Gastrocnemius medialis (tissue), 4 donors: ENCODE results near the gene APBB2. TPM values are rescaled to one million over a fixed set of nuclear protein-coding genes. Genes with fewer than 3 reads are reported as not detected.

Experiments used
- ATAC-seq, 2 donors: fragments of 150-250 bp; one replicate each; pipeline ENCODE4 v1.9.1; 2016
- DNase-seq, 2 donors: peaks; one replicate each; pipeline ENCODE4 v3.0.0-alpha.2; 2019
- H3K27ac ChIP-seq, 4 donors: fragments of 200-600 bp; sonication (generic); 1 replicate in 1 of 4; 2 replicates in 3 of 4; pipeline ENCODE4 v1.5.1; 2016 to 2018; ENCODE audit warnings: mild to moderate bottlenecking in 2 of 4, moderate library complexity in 1 of 4
- H3K27me3 ChIP-seq, 3 donors: fragments of 200-600 bp; sonication (generic) in 2 of 3; 1 replicate in 1 of 3; 2 replicates in 2 of 3; pipeline versions ENCODE4 v1.5.1 to v1.6.0; 2016 to 2019; ENCODE audit warnings: mild to moderate bottlenecking in 1 of 3, moderate library complexity in 1 of 3
- H3K36me3 ChIP-seq, 2 donors: fragments of 200-600 bp; sonication (generic) in 1 of 2; one replicate each; pipeline ENCODE4 v1.5.1; 2017 to 2018
- H3K4me1 ChIP-seq, 2 donors: fragments of 200-600 bp; sonication (generic) in 1 of 2; one replicate each; pipeline ENCODE4 v1.5.1; 2016 to 2017; ENCODE audit warnings: mild to moderate bottlenecking in 2 of 2
- H3K4me3 ChIP-seq, 4 donors: fragments of 200-600 bp; sonication (generic) in 3 of 4; 1 replicate in 1 of 4; 2 replicates in 3 of 4; pipeline ENCODE4 v1.5.1; 2016 to 2019; ENCODE audit warnings: mild to moderate bottlenecking in 2 of 4
- H3K9me3 ChIP-seq, 3 donors: fragments of 200-600 bp; sonication (generic) in 2 of 3; 1 replicate in 1 of 3; 2 replicates in 2 of 3; pipeline ENCODE4 v1.5.1; 2016 to 2019
- POLR2A ChIP-seq, 2 donors: fragments of 450-650 bp; IDR thresholded peaks; one replicate each; pipeline ENCODE4 v1.6.1; 2017; ENCODE audit warnings: antibody characterized with exemption in 2 of 2, mild to moderate bottlenecking in 2 of 2, moderate library complexity in 2 of 2
- in situ Hi-C, 4 donors: fragments of 200-750 bp; cut with MboI; loops; one replicate each; pipeline versions ENCODE4 v1.15.0 to v1.8.0; 2017; ENCODE audit warnings: low sequenced_read_pairs in 4 of 4
- intact Hi-C: fragments of 100-400 bp; cut with DNase I; formaldehyde crosslinking; loops from one replicate; pipeline ENCODE4 v1.15.1; 2023; ENCODE audit warnings: low total_unique reads
- total RNA-seq, 4 donors: library from RNA; depleted of rRNA; stranded (reverse); fragments of >200 nt; gene quantifications; one replicate each; pipeline versions ENCODE4 v1.1.0 to v1.2.3, GENCODE V29; 2016
- TF ChIP-seq, protein P1 (sequence below), 5 experiments: fragments of 450-650 bp in 3 of 5; fragments of 200-600 bp in 2 of 5; sonication (generic) in 2 of 5; IDR thresholded peaks in 4 of 5; conservative IDR thresholded peaks in 1 of 5; 1 replicate in 4 of 5; 2 replicates in 1 of 5; pipeline ENCODE4 v1.5.1; 2016 to 2019; ENCODE audit warnings: antibody characterized with exemption in 5 of 5, mild to moderate bottlenecking in 3 of 5, moderate library complexity in 3 of 5

Gene APBB2
- total RNA-seq, 4 donors from 2014 or later, result 14.3 to 20.5 (median 14.5) TPM

DNA sequence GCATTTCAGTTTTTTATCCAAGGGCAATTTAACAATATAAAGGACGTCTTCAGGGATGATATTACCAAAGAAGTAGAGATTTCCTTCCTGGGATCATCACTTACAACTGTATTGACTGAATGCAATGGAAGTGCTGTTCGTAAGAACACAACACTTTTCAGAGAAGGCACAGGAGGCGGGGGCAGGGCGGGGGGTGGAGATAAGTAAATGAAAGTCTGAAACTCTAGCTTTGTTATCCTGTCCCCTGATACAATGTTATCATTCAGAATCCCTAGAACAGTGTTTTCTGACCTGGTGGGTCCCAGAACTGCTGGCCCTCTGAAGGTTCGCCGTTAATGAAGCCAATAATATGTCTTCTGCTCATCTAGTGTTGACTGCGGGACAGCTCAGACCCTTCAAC is 340.0 kb downstream of the APBB2 start:
- DNase-seq, result no peak
- Histone ChIP-seq H3K27ac (no peak overlapping the region), H3K4me1 (no peaks in the 10 kb centered on the region), H3K9me3 (no peaks in the 10 kb centered on the region), H3K27me3 (no peaks in the 10 kb centered on the region), H3K36me3 (no peaks in the 10 kb centered on the region), H3K4me3 (no peak overlapping the region)
- ATAC-seq, result no peak
- TF ChIP-seq, protein P1, sequence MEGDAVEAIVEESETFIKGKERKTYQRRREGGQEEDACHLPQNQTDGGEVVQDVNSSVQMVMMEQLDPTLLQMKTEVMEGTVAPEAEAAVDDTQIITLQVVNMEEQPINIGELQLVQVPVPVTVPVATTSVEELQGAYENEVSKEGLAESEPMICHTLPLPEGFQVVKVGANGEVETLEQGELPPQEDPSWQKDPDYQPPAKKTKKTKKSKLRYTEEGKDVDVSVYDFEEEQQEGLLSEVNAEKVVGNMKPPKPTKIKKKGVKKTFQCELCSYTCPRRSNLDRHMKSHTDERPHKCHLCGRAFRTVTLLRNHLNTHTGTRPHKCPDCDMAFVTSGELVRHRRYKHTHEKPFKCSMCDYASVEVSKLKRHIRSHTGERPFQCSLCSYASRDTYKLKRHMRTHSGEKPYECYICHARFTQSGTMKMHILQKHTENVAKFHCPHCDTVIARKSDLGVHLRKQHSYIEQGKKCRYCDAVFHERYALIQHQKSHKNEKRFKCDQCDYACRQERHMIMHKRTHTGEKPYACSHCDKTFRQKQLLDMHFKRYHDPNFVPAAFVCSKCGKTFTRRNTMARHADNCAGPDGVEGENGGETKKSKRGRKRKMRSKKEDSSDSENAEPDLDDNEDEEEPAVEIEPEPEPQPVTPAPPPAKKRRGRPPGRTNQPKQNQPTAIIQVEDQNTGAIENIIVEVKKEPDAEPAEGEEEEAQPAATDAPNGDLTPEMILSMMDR (IDR thresholded peaks at IDR 0.05 in 4 of 5, conservative IDR thresholded peaks at IDR 0.05 in 1 of 5), result no peak
- TF ChIP-seq POLR2A (IDR thresholded peaks at IDR 0.05), result no peak
- in situ Hi-C loops (no loop called here), intact Hi-C loops (no loop called here)

DNA sequence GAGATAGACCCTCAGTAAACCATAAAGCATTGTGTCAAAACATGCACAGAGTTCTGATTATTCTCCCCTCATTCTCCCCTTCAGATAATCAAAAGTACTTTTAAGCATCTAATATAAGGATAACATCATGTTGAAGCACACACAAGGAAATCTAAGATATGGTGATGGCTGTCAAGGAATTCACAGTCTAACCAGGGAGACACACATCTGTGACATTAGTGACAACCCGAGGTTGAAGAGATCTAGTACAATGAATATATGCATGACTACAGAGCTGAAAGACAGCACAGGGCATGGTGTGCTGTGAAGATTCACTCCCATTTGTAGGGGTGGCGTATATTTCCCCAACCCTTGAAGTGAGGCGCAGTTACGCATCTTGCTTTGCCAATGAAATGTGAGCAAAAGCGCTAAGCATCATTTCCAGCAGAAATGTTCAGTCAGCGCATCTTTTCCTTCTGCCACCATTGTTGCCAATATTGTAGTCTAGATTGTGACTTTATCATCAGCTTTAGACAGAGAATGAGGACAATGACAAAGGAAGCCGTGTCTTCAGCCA is 342.6 kb downstream of the APBB2 start:
- DNase-seq (no peak), ATAC-seq (no peak)
- Histone ChIP-seq H3K9me3 (no peaks in the 10 kb centered on the region), H3K27ac (no peak overlapping the region), H3K27me3 (no peaks in the 10 kb centered on the region), H3K36me3 (no peaks in the 10 kb centered on the region), H3K4me3 (no peak overlapping the region), H3K4me1 (no peaks in the 10 kb centered on the region)
- in situ Hi-C loops, result no loop called here
- TF ChIP-seq, protein P1 (IDR thresholded peaks at IDR 0.05 in 4 of 5, conservative IDR thresholded peaks at IDR 0.05 in 1 of 5), result no peak
- intact Hi-C loops, result no loop called here

DNA sequence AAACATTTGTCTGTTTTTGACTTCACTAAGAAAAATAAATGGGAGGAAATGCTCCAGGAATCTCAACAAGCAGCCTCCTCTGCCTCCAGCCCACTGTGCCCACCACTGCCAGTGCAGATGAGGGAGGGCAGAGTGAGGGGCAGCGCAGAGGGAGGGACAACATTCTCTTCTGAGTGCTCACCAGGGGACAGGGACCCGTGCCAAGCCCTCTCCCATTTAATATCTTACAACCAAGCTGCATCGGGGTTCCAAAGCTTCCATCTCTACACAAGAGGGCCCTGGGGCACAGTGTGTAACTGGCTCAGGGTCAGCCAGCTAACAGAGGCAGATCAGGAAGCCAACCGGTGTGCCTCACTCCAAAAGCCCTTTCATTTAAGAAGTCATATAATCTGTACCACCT is 344.2 kb downstream of the APBB2 start:
- Histone ChIP-seq H3K9me3 (no peaks in the 10 kb centered on the region), H3K4me3 (no peak overlapping the region), H3K4me1 (no peaks in the 10 kb centered on the region), H3K27ac (no peak overlapping the region), H3K27me3 (no peaks in the 10 kb centered on the region), H3K36me3 (no peaks in the 10 kb centered on the region)
- no peak for DNase-seq
- ATAC-seq, result no peak
- intact Hi-C loops (no loop called here), in situ Hi-C loops (no loop called here)
- TF ChIP-seq POLR2A (IDR thresholded peaks at IDR 0.05), result no peak
- TF ChIP-seq, protein P1 (IDR thresholded peaks at IDR 0.05 in 4 of 5, conservative IDR thresholded peaks at IDR 0.05 in 1 of 5), result no peak

DNA sequence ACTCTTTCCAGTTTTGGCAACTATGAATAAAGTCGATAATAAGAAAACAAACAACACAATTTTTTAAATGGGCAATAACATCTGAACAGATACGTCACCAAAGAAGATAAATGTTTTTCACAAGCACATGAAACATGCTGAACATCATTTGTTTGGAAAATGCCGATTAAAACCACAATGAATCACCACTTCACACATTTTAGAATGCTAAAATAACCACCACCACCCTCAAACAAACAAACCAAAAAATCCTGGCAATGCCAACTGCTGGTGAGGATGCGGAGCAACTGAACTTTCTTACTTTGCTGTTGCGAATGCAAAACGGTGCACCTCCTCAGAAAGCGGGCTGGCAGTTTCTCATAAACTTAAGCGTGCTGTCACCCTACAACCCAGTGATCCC is 348.6 kb downstream of the APBB2 start:
- intact Hi-C loops, result no loop called here
- Histone ChIP-seq H3K9me3 (no peaks in the 10 kb centered on the region), H3K27ac (no peak overlapping the region), H3K27me3 (no peaks in the 10 kb centered on the region), H3K36me3 (no peaks in the 10 kb centered on the region), H3K4me1 (no peaks in the 10 kb centered on the region), H3K4me3 (no peak overlapping the region)
- no peak for TF ChIP-seq POLR2A (IDR thresholded peaks at IDR 0.05)
- TF ChIP-seq, protein P1 (IDR thresholded peaks at IDR 0.05 in 4 of 5, conservative IDR thresholded peaks at IDR 0.05 in 1 of 5), result no peak
- in situ Hi-C loops, result no loop called here
- DNase-seq (no peak), ATAC-seq (no peak)

DNA sequence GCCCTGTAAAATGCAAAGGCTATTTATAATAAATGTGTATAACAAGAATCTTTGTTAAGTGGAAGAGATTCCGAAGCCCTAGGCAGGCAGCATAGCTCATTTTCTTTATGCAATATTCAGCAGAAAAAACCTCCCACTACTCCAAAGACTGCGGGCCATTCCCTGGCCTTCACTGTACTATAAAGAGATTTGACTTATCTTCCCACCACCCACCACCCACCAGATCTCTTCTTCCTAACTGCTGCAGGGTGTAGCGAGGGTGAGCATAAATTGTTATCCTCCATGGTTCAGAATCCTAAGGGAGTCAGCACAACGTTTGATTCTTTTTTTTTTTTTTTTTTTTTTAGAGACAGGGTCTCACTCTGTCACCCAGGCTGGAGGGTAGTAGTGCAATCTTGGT is 349.8 kb downstream of the APBB2 start:
- Histone ChIP-seq H3K9me3 (no peaks in the 10 kb centered on the region), H3K27ac (no peak overlapping the region), H3K4me1 (no peaks in the 10 kb centered on the region), H3K27me3 (no peaks in the 10 kb centered on the region), H3K36me3 (no peaks in the 10 kb centered on the region), H3K4me3 (no peak overlapping the region)
- TF ChIP-seq, protein P1 (IDR thresholded peaks at IDR 0.05 in 4 of 5, conservative IDR thresholded peaks at IDR 0.05 in 1 of 5), result no peak
- TF ChIP-seq POLR2A (IDR thresholded peaks at IDR 0.05), result no peak
- in situ Hi-C loops (no loop called here), intact Hi-C loops (no loop called here)
- DNase-seq, result no peak
- ATAC-seq, result no peak
